Transverse colon (tissue), 4 donors: ENCODE results near the gene UBE2J1. TPM values are rescaled to one million over a fixed set of nuclear protein-coding genes. Genes with fewer than 3 reads are reported as not detected.

ENCODE experiments used
- DNase-seq: peaks from one replicate; pipeline ENCODE4 v3.0.0-alpha.2; 2019
- H3K27ac ChIP-seq, 4 donors: fragments of 200-600 bp; sonication (generic); 2 replicates each; pipeline ENCODE4 v1.5.1; 2016 to 2018; ENCODE audit warnings: inconsistent platforms in 4 of 4
- H3K27me3 ChIP-seq: fragments of 200-600 bp; sonication (generic); 2 replicates; pipeline ENCODE4 v1.5.1; 2017; ENCODE audit warnings: inconsistent platforms
- H3K36me3 ChIP-seq, 4 donors: fragments of 200-600 bp; sonication (generic); 2 replicates each; pipeline ENCODE4 v1.5.1; 2017 to 2019; ENCODE audit warnings: inconsistent platforms in 4 of 4
- H3K4me1 ChIP-seq, 4 donors: fragments of 200-600 bp; sonication (generic); 2 replicates each; pipeline ENCODE4 v1.5.1; 2017 to 2020; ENCODE audit warnings: inconsistent platforms in 4 of 4
- H3K4me3 ChIP-seq, 4 donors: fragments of 200-600 bp; sonication (generic); 1 replicate in 1 of 4; 2 replicates in 3 of 4; pipeline versions ENCODE4 v1.5.1 to v1.6.1; 2017 to 2019; ENCODE audit warnings: inconsistent platforms in 4 of 4
- H3K9me3 ChIP-seq, 2 donors: fragments of 200-600 bp; sonication (generic); 2 replicates each; pipeline ENCODE4 v1.5.1; 2017 to 2019; ENCODE audit warnings: inconsistent platforms in 2 of 2
- CTCF ChIP-seq, 5 experiments: fragments of 200-600 bp in 3 of 5; fragments of 450-650 bp in 2 of 5; sonication (generic) in 3 of 5; IDR thresholded peaks; 1 replicate in 2 of 5; 2 replicates in 3 of 5; pipeline ENCODE4 v1.5.1; 2016 to 2017; ENCODE audit warnings: antibody characterized with exemption in 5 of 5, inconsistent platforms in 3 of 5, mild to moderate bottlenecking in 2 of 5, moderate library complexity in 1 of 5
- EP300 ChIP-seq: sonication (generic); formaldehyde crosslinking; IDR thresholded peaks from one replicate; pipeline ENCODE4 v1.6.1; 2017; ENCODE audit warnings: antibody characterized with exemption, low read depth
- POLR2A ChIP-seq: fragments of 450-650 bp; IDR thresholded peaks from one replicate; pipeline ENCODE4 v1.6.1; 2016; ENCODE audit warnings: antibody characterized with exemption, mild to moderate bottlenecking, moderate library complexity
- POLR2AphosphoS5 ChIP-seq, 3 donors: sonication (generic); formaldehyde crosslinking; IDR thresholded peaks; one replicate each; pipeline ENCODE4 v1.6.1; 2016; ENCODE audit warnings: antibody characterized with exemption in 3 of 3
- WGBS, 2 donors: methylation state at CpG; one replicate each; pipeline ENCODE4 v1.1.5; 2018; ENCODE audit warnings: low coverage in 1 of 2; 5-methylcytosine and 5-hydroxymethylcytosine counted together
- in situ Hi-C, 4 donors: fragments of 200-750 bp; cut with MboI; loops; one replicate each; pipeline versions ENCODE4 v1.15.0 to v1.15.1; 2017; ENCODE audit warnings: low sequenced_read_pairs in 3 of 4, low pct_ligation_motif_present in 1 of 4, low pct_unique_long_range_greater_than_20kb in 1 of 4
- intact Hi-C: fragments of 100-400 bp; cut with DNase I; formaldehyde crosslinking; loops from one replicate; pipeline ENCODE4 v1.15.1; 2023; ENCODE audit warnings: low total_unique reads
- total RNA-seq, 4 donors: library from RNA; depleted of rRNA; stranded (reverse); fragments of >200 nt; gene quantifications; one replicate each; pipeline ENCODE4 v1.1.0, GENCODE V29; 2016

UBE2J1 gene
- total RNA-seq, 4 donors from 2014 or later: 27.3 to 52.9 (median 38.2) TPM

- in situ Hi-C loops: no loop called here
- Histone ChIP-seq H3K9me3 (no peaks in the 10 kb centered on the region), H3K4me3 (no peak overlapping the region), H3K36me3 (peaks cover 0 to 3% (median 0%) of the 10 kb centered on the region in 4 donors), H3K27ac (no peak overlapping the region), H3K27me3 (no peaks in the 10 kb centered on the region), H3K4me1 (no peaks in the 10 kb centered on the region)
- no peak for TF ChIP-seq POLR2AphosphoS5 (IDR thresholded peaks at IDR 0.05)
- TF ChIP-seq CTCF (IDR thresholded peaks at IDR 0.05): no peak
- TF ChIP-seq POLR2A: no peak
- no peak for TF ChIP-seq EP300
- 79 to 85% methylated on average over 8 to 9 of the region's 9 CpGs for WGBS, 2 donors
- DNase-seq: no peak
- intact Hi-C loops: no loop called here
Observed at GRCh38 chr6:89321131-89321970, 31.2 kb downstream of the UBE2J1 start.

- intact Hi-C loops: no loop called here
Observed at GRCh38 chr6:89320012-89320559, 32.4 kb downstream of the UBE2J1 start.

GRCh38 chr6:89317067-89317466 is 35.5 kb downstream of the UBE2J1 start:
- no peak overlapping the region for H3K27ac ChIP-seq
- no peaks in the 10 kb centered on the region for H3K27me3 ChIP-seq
- TF ChIP-seq CTCF (IDR thresholded peaks at IDR 0.05): no peak
- TF ChIP-seq EP300: no peak
- no peak for TF ChIP-seq POLR2A
- no peak for TF ChIP-seq POLR2AphosphoS5 (IDR thresholded peaks at IDR 0.05)
- no peaks in the 10 kb centered on the region for H3K36me3 ChIP-seq
- DNase-seq: no peak
- in situ Hi-C loops (no loop called here), intact Hi-C loops (no loop called here)
- H3K9me3 ChIP-seq: no peaks in the 10 kb centered on the region
- H3K4me3 ChIP-seq: no peak overlapping the region
- peaks cover 9 to 16% (median 12%) of the 10 kb centered on the region in 4 donors for H3K4me1 ChIP-seq

More at GRCh38 chr6:89320012-89320559, 32.4 kb downstream of the UBE2J1 start:
- Histone ChIP-seq H3K9me3 (no peaks in the 10 kb centered on the region), H3K36me3 (no peaks in the 10 kb centered on the region), H3K27ac (no peak overlapping the region), H3K4me1 (no peaks in the 10 kb centered on the region), H3K4me3 (no peak overlapping the region), H3K27me3 (no peaks in the 10 kb centered on the region)
- 96 to 98% methylated on average over 5 to 6 of the region's 6 CpGs for WGBS, 2 donors
- no peak for TF ChIP-seq POLR2AphosphoS5 (IDR thresholded peaks at IDR 0.05)
- TF ChIP-seq POLR2A: no peak
- TF ChIP-seq CTCF (IDR thresholded peaks at IDR 0.05): no peak
- DNase-seq: no peak
- in situ Hi-C loops: no loop called here

- H3K9me3 ChIP-seq: no peaks in the 10 kb centered on the region
- H3K27me3 ChIP-seq: no peaks in the 10 kb centered on the region
- H3K36me3 ChIP-seq: no peaks in the 10 kb centered on the region
- in situ Hi-C loops: no loop called here
- TF ChIP-seq EP300: no peak
- no peak for TF ChIP-seq POLR2AphosphoS5 (IDR thresholded peaks at IDR 0.05)
- no peak for TF ChIP-seq CTCF (IDR thresholded peaks at IDR 0.05)
- no peak for TF ChIP-seq POLR2A
- DNase-seq: no peak
- WGBS, 2 donors: 89 to 90% methylated on average over 2 to 6 of the region's 6 CpGs
- intact Hi-C loops: no loop called here
- H3K27ac ChIP-seq: no peak within 1 kb of the TSS
- no peak within 1 kb of the TSS for H3K4me3 ChIP-seq
- peaks cover 13 to 30% (median 17%) of the 10 kb centered on the region in 4 donors for H3K4me1 ChIP-seq
Observed at GRCh38 chr6:89315249-89315885, 37.2 kb downstream of the UBE2J1 start, which contains the start of gene GABRR2. GABRR2 (minus strand) TSS chr6:89315299; CDS start chr6:89315165, 134 bp downstream.
